GM12878 (cell line): Measurements from ENCODE around the gene RRAGB. TPM values are rescaled to one million over a fixed set of nuclear protein-coding genes. Genes with fewer than 3 reads are reported as not detected.
"Not testable (repeated sequence)": the region's sequence is repeated elsewhere in the genome, so short reads cannot be mapped to it uniquely, and the experiment has no call there.

Experiments used
- ATAC-seq: fragments of 200-7000 bp; cut with Tn5 transposase; 3 replicates; pipeline ENCODE4 v1.9.1; 2020; ENCODE audit warnings: mild to moderate bottlenecking, moderate library complexity
- BruUV-seq: library from RNA; stranded (reverse); fragments of 400-500 nt; replicated peaks from 2 replicates; lab custom pipeline; 2021; lab: Mats Ljungman, UMichigan
- CTCF ChIA-PET: fragments of 300-600 bp; sonication (Branson Sonifier 250); formaldehyde crosslinking; extraction: SDS; loops from one replicate; lab custom pipeline; 2021; ENCODE audit warnings: inconsistent platforms; lab: Yijun Ruan, JAX
- POLR2A ChIA-PET: fragments of 350-600 bp; formaldehyde crosslinking; extraction: SDS; loops from one replicate; lab custom pipeline; 2021; ENCODE audit warnings: inconsistent platforms; lab: Charles Lee
- RAD21 ChIA-PET: fragments of 300-600 bp; sonication (Branson Sonifier 250); formaldehyde crosslinking; loops from one replicate; lab custom pipeline; 2023; ENCODE audit warnings: antibody characterized with exemption; ENCODE audit not compliant: unreplicated experiment; lab: Charles Lee
- SMC1A ChIA-PET: fragments of 300-600 bp; sonication (Branson Sonifier 250); formaldehyde crosslinking; loops from one replicate; lab custom pipeline; 2023; ENCODE audit not compliant: unreplicated experiment, uncharacterized antibody; lab: Charles Lee
- DNase-seq: peaks from one replicate; pipeline ENCODE4 v3.0.0-alpha.2; 2011; ENCODE audit warnings: low read depth, low spot score
- FAIRE-seq: peaks from 3 replicates; lab custom pipeline; 2011; peaks lifted over from hg19 to GRCh38; lab: Jason Lieb, UNC
- H2AFZ ChIP-seq: 2 replicates; pipeline ENCODE4 v1.6.0; 2011; ENCODE audit warnings: low read depth, low read length, control low read depth; ENCODE audit not compliant: control insufficient read depth
- H3K27ac ChIP-seq: 2 replicates; pipeline ENCODE4 v1.5.1; 2011; ENCODE audit warnings: control low read depth; ENCODE audit not compliant: control insufficient read depth, insufficient read depth
- H3K27me3 ChIP-seq, 2 experiments: replicated peaks in 1 of 2; 2 replicates each; pipeline versions ENCODE4 v1.6.0 to v1.6.1; 2011; ENCODE audit warnings: low read length in 1 of 2; ENCODE audit not compliant: control insufficient read depth in 2 of 2, insufficient read depth in 2 of 2
- H3K36me3 ChIP-seq, 2 experiments: 2 replicates each; pipeline ENCODE4 v1.5.1; 2011; ENCODE audit warnings: low read length in 1 of 2; ENCODE audit not compliant: control insufficient read depth in 2 of 2, insufficient read depth in 2 of 2
- H3K4me1 ChIP-seq: 2 replicates; pipeline ENCODE4 v1.6.1; 2011; ENCODE audit warnings: mild to moderate bottlenecking, low read length, moderate library complexity, mixed read lengths; ENCODE audit not compliant: control insufficient read depth, insufficient read depth
- H3K4me2 ChIP-seq: 2 replicates; pipeline ENCODE4 v1.6.0; 2011; ENCODE audit warnings: control low read depth; ENCODE audit not compliant: control insufficient read depth, insufficient read depth
- H3K4me3 ChIP-seq: fragments of 200-600 bp; sonication (generic); 2 replicates; pipeline ENCODE4 v1.5.1; 2016
- H3K79me2 ChIP-seq: 2 replicates; pipeline ENCODE4 v1.6.0; 2011; ENCODE audit warnings: low read length; ENCODE audit not compliant: control insufficient read depth, insufficient read depth
- H3K9ac ChIP-seq: 2 replicates; pipeline ENCODE4 v1.8.0; 2011; ENCODE audit warnings: low read length, control low read depth, mixed read lengths; ENCODE audit not compliant: control insufficient read depth, insufficient read depth
- H3K9me3 ChIP-seq: replicated peaks from 3 replicates; pipeline ENCODE4 v1.5.1; 2011; ENCODE audit warnings: mild to moderate bottlenecking, low read length; ENCODE audit not compliant: control insufficient read depth, insufficient read depth
- H4K20me1 ChIP-seq: 2 replicates; pipeline ENCODE4 v1.6.0; 2011; ENCODE audit not compliant: control insufficient read depth, insufficient read depth
- HDGF ChIP-seq: fragments of 450-650 bp; IDR thresholded peaks from 2 replicates; pipeline ENCODE4 v1.6.1; 2016; ENCODE audit warnings: antibody characterized with exemption
- NR2C1 ChIP-seq: fragments of 450-650 bp; IDR thresholded peaks from 2 replicates; pipeline ENCODE4 v1.6.1; 2017; ENCODE audit warnings: antibody characterized with exemption, mild to moderate bottlenecking, moderate library complexity
- SP1 ChIP-seq: IDR thresholded peaks from one replicate; pipeline ENCODE4 v1.6.1; 2011; ENCODE audit warnings: low read depth, low read length
- WGBS: methylation state at CpG from one replicate; pipeline ENCODE4 v1.1.6; 2016; ENCODE audit warnings: low lambda C conversion rate; ENCODE audit not compliant: insufficient replicate concordance, insufficient coverage; ENCODE audit errors: missing lambda C conversion rate; 5-methylcytosine and 5-hydroxymethylcytosine counted together
- in situ Hi-C: fragments of 300-500 bp; cut with MboI; formaldehyde crosslinking; loops from 9 replicates; pipeline ENCODE4 v1.14.3; 2018; ENCODE audit warnings: mixed read lengths
- intact Hi-C: fragments of 100-400 bp; cut with micrococcal nuclease; formaldehyde crosslinking; loops from one replicate; pipeline ENCODE4 v1.14.2; 2022; ENCODE audit not compliant: unreplicated experiment
- polyA plus RNA-seq, 11 experiments: library from polyadenylated mRNA; depleted of rRNA in 4 of 11; unstranded in 6 of 11; stranded (reverse) in 5 of 11; fragments of >200 nt; fragmentation: Nextera tagmentation in 4 of 11; fragmentation: Illumina TruSeq in 1 of 11; extraction: Ambion mirVana in 4 of 11; extraction: Trizol in 1 of 11; gene quantifications; 1 replicate in 1 of 11; 2 replicates in 10 of 11; pipeline versions ENCODE4 v1.2.1 to v1.2.3, GENCODE V29; 2011 to 2016; ENCODE audit warnings: inconsistent platforms in 2 of 11, missing spikeins in 2 of 11, low read depth in 1 of 11
- total RNA-seq, 4 experiments: library from RNA; depleted of rRNA in 3 of 4; stranded (reverse); fragments of >200 nt in 3 of 4; fragmentation: Illumina TruSeq in 1 of 4; extraction: Trizol in 1 of 4; gene quantifications; 2 replicates each; pipeline versions ENCODE4 v1.2.1 to v1.2.3, GENCODE V29; 2013 to 2021
- TF ChIP-seq, protein P1 (sequence below): fragments of 450-650 bp; IDR thresholded peaks from 2 replicates; pipeline ENCODE4 v1.6.1; 2017; ENCODE audit warnings: mild to moderate bottlenecking, low read depth, inconsistent platforms; ENCODE audit not compliant: poor library complexity, severe bottlenecking

RRAGB gene
- total and polyA plus RNA-seq, 10 of the 15 experiments (the other 5 are each of a cell fraction or from before 2014, with no cell fraction given): 8.2 to 30.8 (median 12.0) TPM

DNA sequence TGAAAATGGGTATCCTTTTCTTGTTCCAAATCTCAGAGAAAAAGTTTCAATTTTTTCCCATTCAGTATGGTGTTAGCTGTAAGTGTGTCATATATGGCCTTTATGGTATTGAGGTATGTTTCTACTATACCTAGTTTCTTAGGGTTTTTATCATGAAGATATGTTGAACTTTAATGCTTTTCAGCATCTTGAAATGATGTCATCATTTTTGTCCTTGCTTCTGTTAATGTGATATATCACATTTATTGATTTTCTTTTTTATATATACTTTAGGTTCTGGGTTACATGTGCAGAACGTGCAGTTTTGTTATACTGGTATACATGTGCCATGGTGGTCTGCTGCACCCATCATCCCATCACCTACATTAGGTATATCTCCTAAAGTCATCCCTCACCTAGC is 49.5 kb upstream of the RRAGB start (continued):
- TF ChIP-seq, protein P1, sequence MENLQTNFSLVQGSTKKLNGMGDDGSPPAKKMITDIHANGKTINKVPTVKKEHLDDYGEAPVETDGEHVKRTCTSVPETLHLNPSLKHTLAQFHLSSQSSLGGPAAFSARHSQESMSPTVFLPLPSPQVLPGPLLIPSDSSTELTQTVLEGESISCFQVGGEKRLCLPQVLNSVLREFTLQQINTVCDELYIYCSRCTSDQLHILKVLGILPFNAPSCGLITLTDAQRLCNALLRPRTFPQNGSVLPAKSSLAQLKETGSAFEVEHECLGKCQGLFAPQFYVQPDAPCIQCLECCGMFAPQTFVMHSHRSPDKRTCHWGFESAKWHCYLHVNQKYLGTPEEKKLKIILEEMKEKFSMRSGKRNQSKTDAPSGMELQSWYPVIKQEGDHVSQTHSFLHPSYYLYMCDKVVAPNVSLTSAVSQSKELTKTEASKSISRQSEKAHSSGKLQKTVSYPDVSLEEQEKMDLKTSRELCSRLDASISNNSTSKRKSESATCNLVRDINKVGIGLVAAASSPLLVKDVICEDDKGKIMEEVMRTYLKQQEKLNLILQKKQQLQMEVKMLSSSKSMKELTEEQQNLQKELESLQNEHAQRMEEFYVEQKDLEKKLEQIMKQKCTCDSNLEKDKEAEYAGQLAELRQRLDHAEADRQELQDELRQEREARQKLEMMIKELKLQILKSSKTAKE: no peak
- TF ChIP-seq HDGF (no peak), SP1 (no peak), NR2C1 (no peak)

DNA sequence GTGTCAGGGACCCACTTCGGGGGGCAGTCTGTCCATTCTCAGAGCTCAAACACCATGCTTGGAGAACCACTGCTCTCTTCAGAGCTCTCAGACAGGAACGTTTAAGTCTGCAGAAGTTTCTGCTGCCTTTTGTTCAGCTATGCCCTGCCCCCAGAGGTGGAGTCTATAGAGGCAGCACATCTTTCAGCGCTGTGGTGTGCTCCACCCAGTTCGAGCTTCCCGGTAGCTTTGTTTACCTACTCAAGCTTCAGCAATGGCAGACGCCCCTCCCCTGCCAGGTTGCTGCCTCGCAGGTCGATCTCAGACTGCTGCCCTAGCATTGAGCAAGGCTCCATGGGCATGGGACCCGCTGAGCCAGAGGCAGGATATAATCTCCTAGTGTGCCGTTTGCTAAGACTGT is 29.0 kb upstream of the RRAGB start:
- SMC1A ChIA-PET, FAIRE-seq, H3K79me2 ChIP-seq, H3K4me1 ChIP-seq, H3K4me2 ChIP-seq, BruUV-seq, in situ Hi-C loops, CTCF ChIA-PET, DNase-seq, H3K27ac ChIP-seq, H3K36me3 ChIP-seq, H3K9ac ChIP-seq, H3K27me3 ChIP-seq, H3K9me3 ChIP-seq, POLR2A ChIA-PET, H4K20me1 ChIP-seq, H2AFZ ChIP-seq, ATAC-seq, H3K4me3 ChIP-seq, intact Hi-C loops, RAD21 ChIA-PET: not testable (repeated sequence)
- 42% methylated on average over 10 of the region's 10 CpGs for WGBS
